Fibroblast of skin of left quadriceps (primary cell): ENCODE data around the gene MGAT1.
A peak's percentile ranks its signal among the peaks of the same experiment; 100 is the strongest.

Experiments used
- DNase-seq, 2 experiments: peaks; one replicate each; pipeline ENCODE4 v3.0.0-alpha.2; 2013; ENCODE audit warnings: low read depth in 2 of 2

The MGAT1 gene

GRCh38 chr5:180824630-180825476 is 22.2 kb upstream of the MGAT1 start:
- DNase-seq, result no peak

- DNase-seq, result no peak
These were observed 21.5 kb upstream of the MGAT1 start for GRCh38 chr5:180823940-180824629.

GRCh38 chr5:180823346-180823745 is 20.7 kb upstream of the MGAT1 start:
- no peak for DNase-seq

GRCh38 chr5:180821538-180821937 is 18.9 kb upstream of the MGAT1 start:
- no peak for DNase-seq

GRCh38 chr5:180820788-180821321 is 18.2 kb upstream of the MGAT1 start:
- DNase-seq, result no peak

GRCh38 chr5:180818677-180819341 is 16.2 kb upstream of the MGAT1 start:
- DNase-seq, result no peak

GRCh38 chr5:180817893-180818674 is 15.5 kb upstream of the MGAT1 start:
- no peak for DNase-seq

- no peak for DNase-seq
These were observed 14.3 kb upstream of the MGAT1 start for GRCh38 chr5:180816608-180817534.

GRCh38 chr5:180815293-180815917 is 12.8 kb upstream of the MGAT1 start:
- DNase-seq, result no peak

GRCh38 chr5:180813420-180813819 is 10.8 kb upstream of the MGAT1 start:
- no peak for DNase-seq

- DNase-seq, result no peak
These were observed 9.1 kb upstream of the MGAT1 start for GRCh38 chr5:180811623-180812124.

- DNase-seq, result no peak
These were observed 8.5 kb upstream of the MGAT1 start for GRCh38 chr5:180810959-180811622.

GRCh38 chr5:180810210-180810958 is 7.8 kb upstream of the MGAT1 start:
- peak; percentile 87 to 88 for DNase-seq

GRCh38 chr5:180809403-180810209 is 7.0 kb upstream of the MGAT1 start:
- DNase-seq, result peak; percentile 76 to 80

GRCh38 chr5:180808461-180809000 is 5.9 kb upstream of the MGAT1 start:
- no peak for DNase-seq

- DNase-seq, result no peak
These were observed 5.2 kb upstream of the MGAT1 start for GRCh38 chr5:180807654-180808414.

GRCh38 chr5:180807046-180807445 is 4.4 kb upstream of the MGAT1 start:
- DNase-seq, result no peak
